Glutamatergic neuron (in vitro differentiated cells): ENCODE data around the gene USP47. TPM values are rescaled to one million over a fixed set of nuclear protein-coding genes. Genes with fewer than 3 reads are reported as not detected.
A peak's percentile ranks its signal among the peaks of the same experiment; 100 is the strongest.

Source experiments
- DNase-seq: peaks from one replicate; pipeline ENCODE4 v3.0.0; 2022
- H3K27ac Mint-ChIP-seq: one replicate; pipeline ENCODE4 v1.8.0; 2020; ENCODE audit warnings: mild to moderate bottlenecking, mixed read lengths, inconsistent platforms; ENCODE audit not compliant: unreplicated experiment
- H3K27me3 Mint-ChIP-seq: one replicate; pipeline ENCODE4 v1.8.0; 2020; ENCODE audit warnings: mild to moderate bottlenecking, moderate library complexity, mixed read lengths, inconsistent platforms; ENCODE audit not compliant: unreplicated experiment
- H3K36me3 Mint-ChIP-seq: one replicate; pipeline ENCODE4 v1.8.0; 2020; ENCODE audit warnings: mild to moderate bottlenecking, mixed read lengths, inconsistent platforms; ENCODE audit not compliant: unreplicated experiment
- H3K4me1 Mint-ChIP-seq: one replicate; pipeline ENCODE4 v1.8.0; 2020; ENCODE audit warnings: mild to moderate bottlenecking, low read depth, mixed read lengths, inconsistent platforms; ENCODE audit not compliant: unreplicated experiment
- H3K4me3 Mint-ChIP-seq: one replicate; pipeline ENCODE4 v1.8.0; 2020; ENCODE audit warnings: mild to moderate bottlenecking, mixed read lengths, inconsistent platforms; ENCODE audit not compliant: unreplicated experiment
- H3K9me3 Mint-ChIP-seq: one replicate; pipeline ENCODE4 v1.8.0; 2020; ENCODE audit warnings: mild to moderate bottlenecking, moderate library complexity, mixed read lengths, inconsistent platforms; ENCODE audit not compliant: unreplicated experiment
- CTCF ChIP-seq: fragments of 200-600 bp; sonication (generic); IDR thresholded peaks from one replicate; pipeline ENCODE4 v1.5.0; 2021; ENCODE audit not compliant: partially characterized antibody, unreplicated experiment
- total RNA-seq: library from RNA; stranded (reverse); fragmentation: NEBNext Ultra II Directional; extraction: Animal tissue kit (Norgen Biotek cat#: 25700); gene quantifications from one replicate; pipeline ENCODE4 v1.2.1, GENCODE V29; 2021; ENCODE audit not compliant: unreplicated experiment

Gene USP47
- total RNA-seq, 1 donor from 2014 or later = 63.4 TPM

DNA sequence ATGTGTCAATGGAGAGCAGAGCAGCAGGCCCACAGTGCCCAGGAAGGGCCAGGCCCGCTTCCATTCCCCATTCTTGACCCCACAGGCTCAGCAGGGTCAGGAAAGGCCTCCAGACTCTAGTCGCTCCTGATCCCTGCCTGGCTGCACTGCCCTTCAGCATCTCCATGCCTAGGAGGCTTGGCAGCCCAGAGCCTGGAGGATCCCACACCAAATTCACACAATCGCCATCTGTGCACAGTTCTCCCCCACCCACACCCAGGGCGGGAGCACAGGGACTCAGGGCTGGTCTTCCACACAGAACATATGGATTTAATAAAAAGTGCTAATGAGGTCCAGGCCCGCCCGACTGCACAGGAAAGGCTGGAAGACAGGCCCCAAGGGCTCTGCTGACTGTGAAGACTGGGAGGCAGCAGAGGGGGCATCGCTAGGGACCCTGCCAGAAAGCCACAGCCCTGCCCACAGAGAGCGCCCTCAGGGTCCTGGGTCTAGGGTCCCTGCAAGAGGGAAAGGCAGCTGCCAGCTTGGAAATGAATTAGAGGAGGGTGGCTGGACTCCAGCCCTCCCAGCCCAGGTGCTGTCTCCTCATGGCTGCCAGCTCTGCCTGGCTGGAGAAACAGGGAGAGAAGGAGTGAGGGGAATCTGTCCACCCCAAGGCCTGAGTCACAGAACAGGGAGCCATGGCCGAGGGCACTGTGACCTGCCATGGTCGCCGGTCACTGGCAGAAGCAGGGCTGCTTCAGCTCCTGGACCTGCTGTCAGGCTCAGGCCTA is 126.9 kb downstream of the USP47 start:
- Mint-ChIP-seq H3K27ac (peak overlapping the region; percentile 73), H3K4me1 (peaks cover 47% of the 10 kb centered on the region), H3K4me3 (no peak overlapping the region), H3K9me3 (peaks cover 15% of the 10 kb centered on the region), H3K27me3 (peaks cover 16% of the 10 kb centered on the region), H3K36me3 (peaks cover 5% of the 10 kb centered on the region)
- DNase-seq = peak; percentile 40
- no peak for TF ChIP-seq CTCF

- Mint-ChIP-seq H3K4me3 (no peak overlapping the region), H3K27ac (peak overlapping the region; percentile 73), H3K4me1 (peaks cover 51% of the 10 kb centered on the region), H3K9me3 (peaks cover 16% of the 10 kb centered on the region), H3K36me3 (peaks cover 5% of the 10 kb centered on the region), H3K27me3 (peaks cover 16% of the 10 kb centered on the region)
- DNase-seq = no peak
- TF ChIP-seq CTCF = no peak
Measured at GRCh38 chr11:11969380-11970215, 127.8 kb downstream of the USP47 start.

GRCh38 chr11:11970556-11970955 is 128.8 kb downstream of the USP47 start:
- H3K27ac Mint-ChIP-seq = no peak overlapping the region
- peaks cover 5% of the 10 kb centered on the region for H3K36me3 Mint-ChIP-seq
- H3K9me3 Mint-ChIP-seq = peaks cover 16% of the 10 kb centered on the region
- peaks cover 13% of the 10 kb centered on the region for H3K27me3 Mint-ChIP-seq
- no peak for DNase-seq
- H3K4me1 Mint-ChIP-seq = peaks cover 51% of the 10 kb centered on the region
- no peak overlapping the region for H3K4me3 Mint-ChIP-seq
- no peak for TF ChIP-seq CTCF

GRCh38 chr11:11971906-11972547 is 130.3 kb downstream of the USP47 start:
- Mint-ChIP-seq H3K4me1 (peaks cover 53% of the 10 kb centered on the region), H3K27ac (no peak overlapping the region), H3K27me3 (peaks cover 7% of the 10 kb centered on the region), H3K9me3 (peaks cover 8% of the 10 kb centered on the region), H3K36me3 (no peaks in the 10 kb centered on the region), H3K4me3 (no peak overlapping the region)
- no peak for TF ChIP-seq CTCF
- DNase-seq = no peak
